T-cell (primary cell): ENCODE results near the gene GLT1D1. TPM values are rescaled to one million over a fixed set of nuclear protein-coding genes. Genes with fewer than 3 reads are reported as not detected.

Experiments
- ATAC-seq, 4 experiments: fragments of 200-7000 bp in 3 of 4; fragments of 150-1000 bp in 1 of 4; cut with Tn5 transposase; replicated peaks in 1 of 4; 1 replicate in 3 of 4; 2 replicates in 1 of 4; pipeline ENCODE4 v1.10.0; 2021; ENCODE audit warnings: moderate library complexity in 3 of 4, mild to moderate bottlenecking in 2 of 4, moderate number of reproducible peaks in 1 of 4
- CTCF ChIA-PET, 2 donors: fragments of 300-600 bp; sonication (Branson Sonifier 250); formaldehyde crosslinking; loops; one replicate each; lab custom pipeline; 2022; ENCODE audit warnings: antibody characterized with exemption in 2 of 2; lab: Charles Lee
- POLR2A ChIA-PET, 2 donors: fragments of 300-600 bp; sonication (Branson Sonifier 250); formaldehyde crosslinking; loops; one replicate each; lab custom pipeline; 2022; ENCODE audit warnings: antibody characterized with exemption in 2 of 2; lab: Charles Lee
- DNase-seq, 35 experiments: peaks; one replicate each; pipeline versions ENCODE4 v3.0.0 to v3.0.0-alpha.2; 2013 to 2023
- H3K27ac ChIP-seq: one replicate; pipeline ENCODE4 v1.5.1; 2013; ENCODE audit warnings: low read length
- H3K27me3 ChIP-seq, 2 experiments: replicated peaks in 1 of 2; 1 replicate in 1 of 2; 2 replicates in 1 of 2; pipeline versions ENCODE4 v1.6.1 to v1.7.0; 2013; ENCODE audit warnings: low read length in 1 of 2, mixed read lengths in 1 of 2; ENCODE audit not compliant: control insufficient read depth in 2 of 2, insufficient read depth in 2 of 2; ENCODE audit errors: extremely low read depth in 1 of 2
- H3K36me3 ChIP-seq, 2 donors: 1 replicate in 1 of 2; 2 replicates in 1 of 2; pipeline versions ENCODE4 v1.6.1 to v1.7.0; 2013; ENCODE audit warnings: low read length in 1 of 2; ENCODE audit not compliant: control insufficient read depth in 2 of 2, insufficient read depth in 1 of 2; ENCODE audit errors: extremely low read depth in 1 of 2
- H3K4me1 ChIP-seq, 2 experiments: 1 replicate in 1 of 2; 2 replicates in 1 of 2; pipeline versions ENCODE4 v1.6.1 to v1.7.0; 2013; ENCODE audit warnings: low read length in 2 of 2, mixed read lengths in 1 of 2; ENCODE audit not compliant: insufficient read depth in 2 of 2, control insufficient read depth in 1 of 2; ENCODE audit errors: extremely low read depth in 1 of 2
- H3K4me3 ChIP-seq, 2 donors: 1 replicate in 1 of 2; 2 replicates in 1 of 2; pipeline versions ENCODE4 v1.5.1 to v1.7.0; 2013; ENCODE audit warnings: mild to moderate bottlenecking in 2 of 2, low read length in 1 of 2, moderate library complexity in 1 of 2; ENCODE audit not compliant: control insufficient read depth in 1 of 2; ENCODE audit errors: extremely low read depth in 1 of 2
- H3K9me3 ChIP-seq: 2 replicates; pipeline ENCODE4 v1.7.0; 2013
- H3K27ac Mint-ChIP-seq, 2 donors: one replicate each; pipeline ENCODE4 v1.8.0; 2020 to 2021; ENCODE audit warnings: mild to moderate bottlenecking in 2 of 2, mixed read lengths in 2 of 2
- H3K27me3 Mint-ChIP-seq, 2 donors: one replicate each; pipeline ENCODE4 v1.8.0; 2021 to 2022; ENCODE audit warnings: mixed read lengths in 2 of 2
- H3K36me3 Mint-ChIP-seq: one replicate; pipeline ENCODE4 v1.8.0; 2021; ENCODE audit warnings: mixed read lengths
- H3K4me1 Mint-ChIP-seq, 3 donors: one replicate each; pipeline ENCODE4 v1.8.0; 2020 to 2022; ENCODE audit warnings: mixed read lengths in 3 of 3, mild to moderate bottlenecking in 1 of 3
- H3K4me3 Mint-ChIP-seq, 3 donors: one replicate each; pipeline ENCODE4 v1.8.0; 2020 to 2022; ENCODE audit warnings: mild to moderate bottlenecking in 3 of 3, mixed read lengths in 3 of 3, moderate library complexity in 3 of 3
- H3K9me3 Mint-ChIP-seq, 3 donors: one replicate each; pipeline ENCODE4 v1.8.0; 2020 to 2022; ENCODE audit warnings: mixed read lengths in 3 of 3
- WGBS: methylation state at CpG from one replicate; pipeline ENCODE4 v1.1.5; 2013; ENCODE audit warnings: missing lambda C conversion rate; ENCODE audit not compliant: insufficient coverage; 5-methylcytosine and 5-hydroxymethylcytosine counted together
- total RNA-seq, 35 experiments: library from RNA in 6 of 35; stranded (reverse) in 6 of 35; fragments of 120-200 nt in 1 of 35; gene quantifications; one replicate each; pipeline versions ENCODE4 v1.2.1 to v1.2.4 and lab custom pipeline; 2013 to 2026

Gene GLT1D1
- total RNA-seq, 5 donors from 2014 or later (not counting 1 experiment from before 2014, with no cell fraction given): 0.14 to 0.26 TPM; not detected in 3

DNA sequence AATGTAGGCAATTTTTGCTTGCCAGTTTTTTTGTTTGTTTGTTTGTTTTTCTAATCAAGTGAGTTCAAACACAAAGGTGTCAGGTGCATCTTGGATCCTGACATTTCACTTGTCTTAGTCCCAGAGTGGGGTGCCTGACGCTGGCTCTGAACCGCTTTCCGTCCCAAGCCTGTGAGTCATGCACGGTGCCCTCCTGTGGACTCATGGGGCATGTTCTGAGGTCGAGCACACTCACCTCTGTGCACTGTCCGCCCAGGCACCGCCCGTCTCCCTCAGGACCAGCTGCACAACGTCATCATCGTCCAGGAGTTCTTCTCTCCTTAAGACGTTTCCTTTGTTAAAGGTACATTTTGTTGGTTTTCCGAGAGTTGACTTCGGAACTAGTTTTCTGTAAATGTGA lies 98.2 kb downstream of the GLT1D1 start:
- no peaks in the 10 kb centered on the region for H3K27me3 ChIP-seq
- no peak overlapping the region for H3K4me3 Mint-ChIP-seq
- H3K4me1 Mint-ChIP-seq: peaks cover 0 to 9% (median 7%) of the 10 kb centered on the region in 3 donors
- 88% methylated on average over 12 of the region's 13 CpGs for WGBS
- H3K4me3 ChIP-seq: no peak overlapping the region
- H3K9me3 Mint-ChIP-seq: peaks cover 0 to 5% (median 4%) of the 10 kb centered on the region in 3 donors
- H3K4me1 ChIP-seq: no peaks in the 10 kb centered on the region
- H3K27me3 Mint-ChIP-seq: no peaks in the 10 kb centered on the region
- DNase-seq (no peak), ATAC-seq (no peak)
- ChIA-PET CTCF (no interaction called here), POLR2A (no interaction called here)
- no peak overlapping the region for H3K27ac Mint-ChIP-seq
- H3K27ac ChIP-seq: no peak overlapping the region
- no peaks in the 10 kb centered on the region for H3K36me3 Mint-ChIP-seq
- H3K36me3 ChIP-seq: no peaks in the 10 kb centered on the region
- no peaks in the 10 kb centered on the region for H3K9me3 ChIP-seq

DNA sequence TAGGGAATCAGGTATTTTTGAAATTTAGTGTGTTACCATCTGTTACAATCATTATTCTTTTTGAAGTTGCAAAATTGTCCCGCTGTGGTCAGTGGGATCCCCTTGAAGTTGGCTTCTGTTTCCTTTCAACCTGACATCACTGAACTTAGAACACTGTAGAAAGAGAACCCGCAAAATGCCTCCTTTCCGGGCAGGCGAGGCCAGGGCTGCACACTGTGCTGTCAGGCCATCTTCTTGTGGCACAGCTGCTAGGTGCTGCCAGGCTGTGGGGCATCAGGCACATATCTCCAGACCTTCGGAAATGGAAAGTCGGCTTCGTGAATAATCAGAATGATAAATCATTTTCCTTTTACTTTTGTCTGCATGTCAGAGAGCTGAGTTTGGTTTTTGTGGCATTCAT lies 103.5 kb downstream of the GLT1D1 start:
- Histone ChIP-seq H3K4me3 (no peak overlapping the region), H3K27ac (no peak overlapping the region), H3K27me3 (peaks cover 0 to 11% of the 10 kb centered on the region in 2 experiments), H3K36me3 (no peaks in the 10 kb centered on the region), H3K9me3 (no peaks in the 10 kb centered on the region), H3K4me1 (no peaks in the 10 kb centered on the region)
- no peak for ATAC-seq
- H3K27ac Mint-ChIP-seq: no peak overlapping the region
- H3K4me1 Mint-ChIP-seq: no peaks in the 10 kb centered on the region
- no peak overlapping the region for H3K4me3 Mint-ChIP-seq
- peaks cover 5 to 10% of the 10 kb centered on the region in 2 donors for H3K27me3 Mint-ChIP-seq
- no peaks in the 10 kb centered on the region for H3K36me3 Mint-ChIP-seq
- DNase-seq: no peak
- WGBS: 40% methylated on average over 4 of the region's 7 CpGs
- POLR2A ChIA-PET: interaction anchor here in 1 of 2 donors (0.7 kb wide), 1 partner anchor 10 kb away, joined by 3 read pairs; no protein-coding TSS in a partner anchor
- peaks cover 0 to 9% (median 0%) of the 10 kb centered on the region in 3 donors for H3K9me3 Mint-ChIP-seq
- CTCF ChIA-PET: no interaction called here

DNA sequence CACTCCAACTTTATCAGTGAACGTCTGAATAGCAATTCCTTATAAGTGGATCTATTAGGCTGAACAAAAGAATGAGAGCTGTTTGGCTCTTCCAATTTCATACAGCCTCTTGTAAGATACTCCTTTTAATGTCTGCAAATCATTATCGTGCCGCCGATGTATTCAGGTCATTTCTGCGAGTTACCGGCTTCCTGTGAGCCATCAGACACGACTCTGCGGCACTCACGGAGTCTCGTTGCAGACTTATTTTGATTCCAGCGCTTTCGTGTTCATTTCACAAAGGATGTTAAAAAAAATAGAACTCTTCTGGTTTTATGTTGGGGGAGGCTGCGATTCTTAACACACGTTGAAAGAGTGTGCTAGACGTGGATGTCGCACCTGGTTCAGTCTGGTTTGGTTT lies 106.6 kb downstream of the GLT1D1 start:
- 64% methylated on average over 13 of the region's 16 CpGs for WGBS
- ATAC-seq (no peak), DNase-seq (no peak)
- Histone ChIP-seq H3K36me3 (no peaks in the 10 kb centered on the region), H3K9me3 (no peaks in the 10 kb centered on the region), H3K4me3 (no peak overlapping the region), H3K27ac (no peak overlapping the region), H3K27me3 (peaks cover 0 to 18% of the 10 kb centered on the region in 2 experiments), H3K4me1 (no peaks in the 10 kb centered on the region)
- Mint-ChIP-seq H3K9me3 (peaks cover 0 to 12% (median 0%) of the 10 kb centered on the region in 3 donors), H3K4me3 (peak overlapping the region in 1 of 3 donors; percentile 26), H3K4me1 (no peaks in the 10 kb centered on the region), H3K27me3 (peaks cover 5 to 10% of the 10 kb centered on the region in 2 donors), H3K36me3 (no peaks in the 10 kb centered on the region), H3K27ac (no peak overlapping the region)
- ChIA-PET POLR2A (no interaction called here), CTCF (no interaction called here)

DNA sequence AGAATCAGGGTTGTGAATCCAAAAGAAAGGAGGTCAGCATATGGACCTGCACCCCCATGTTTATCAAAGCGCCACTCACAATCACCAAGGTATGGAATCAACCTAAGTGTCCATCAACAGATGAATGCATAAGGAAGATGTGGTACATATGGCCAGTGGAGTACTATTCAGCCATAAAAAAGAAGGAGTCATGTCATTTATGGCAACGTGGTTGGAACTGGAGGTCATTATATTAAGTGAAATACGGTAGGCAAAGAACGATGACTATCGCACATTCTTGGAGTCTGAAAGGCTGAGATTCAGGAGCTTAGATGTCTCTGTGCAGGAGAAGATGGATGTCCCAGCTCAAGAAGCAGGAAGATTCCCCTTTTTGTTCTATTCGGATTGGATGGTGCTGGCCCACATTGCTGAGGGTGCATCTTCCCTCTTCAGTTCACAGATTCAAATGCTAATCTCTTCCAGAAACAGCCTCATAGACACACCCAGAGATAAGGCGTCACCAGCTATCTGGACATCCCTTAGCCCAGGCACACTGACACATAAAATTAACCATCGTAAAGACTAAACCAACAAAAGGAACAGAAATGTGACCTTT lies 108.1 kb downstream of the GLT1D1 start:
- Histone ChIP-seq H3K9me3 (no peaks in the 10 kb centered on the region), H3K4me1 (no peaks in the 10 kb centered on the region), H3K4me3 (no peak overlapping the region), H3K27ac (no peak overlapping the region), H3K36me3 (no peaks in the 10 kb centered on the region), H3K27me3 (peaks cover 0 to 18% of the 10 kb centered on the region in 2 experiments)
- H3K4me1 Mint-ChIP-seq: no peaks in the 10 kb centered on the region
- ATAC-seq (no peak), DNase-seq (no peak)
- peaks cover 5 to 12% of the 10 kb centered on the region in 2 donors for H3K27me3 Mint-ChIP-seq
- H3K36me3 Mint-ChIP-seq: no peaks in the 10 kb centered on the region
- H3K27ac Mint-ChIP-seq: no peak overlapping the region
- WGBS: 97% methylated on average over 7 of the region's 8 CpGs
- POLR2A ChIA-PET: interaction anchor here in 1 of 2 donors (0.6 kb wide), 1 partner anchor 1954 kb away, joined by 19 read pairs; no protein-coding TSS in a partner anchor
- peaks cover 0 to 13% (median 0%) of the 10 kb centered on the region in 3 donors for H3K9me3 Mint-ChIP-seq
- CTCF ChIA-PET: no interaction called here
- no peak overlapping the region for H3K4me3 Mint-ChIP-seq

DNA sequence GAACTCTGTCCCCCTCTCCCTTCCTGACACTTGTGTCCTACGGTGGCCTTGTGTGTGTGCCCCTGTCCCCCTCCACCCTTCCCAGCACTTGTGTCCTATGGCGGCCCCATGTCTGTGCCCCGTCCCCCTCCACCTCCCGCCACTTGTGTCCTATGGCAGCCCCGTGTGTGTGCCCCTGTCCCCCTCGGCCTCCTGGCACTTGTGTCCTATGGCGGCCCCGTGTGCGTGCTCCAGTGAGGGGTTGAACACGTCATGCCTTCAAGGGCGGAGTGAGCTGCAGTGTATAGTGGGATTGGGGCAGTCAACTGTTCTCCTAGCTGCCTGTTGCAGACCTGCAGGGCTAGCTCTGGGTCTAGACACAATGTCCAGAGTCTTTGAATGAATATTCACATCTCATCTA lies 108.7 kb downstream of the GLT1D1 start:
- no peak overlapping the region for H3K27ac Mint-ChIP-seq
- Histone ChIP-seq H3K4me3 (no peak overlapping the region), H3K36me3 (no peaks in the 10 kb centered on the region), H3K4me1 (no peaks in the 10 kb centered on the region), H3K9me3 (no peaks in the 10 kb centered on the region), H3K27me3 (peaks cover 0 to 16% of the 10 kb centered on the region in 2 experiments), H3K27ac (no peak overlapping the region)
- H3K4me3 Mint-ChIP-seq: no peak overlapping the region
- DNase-seq: no peak
- no peaks in the 10 kb centered on the region for H3K4me1 Mint-ChIP-seq
- peaks cover 5 to 12% of the 10 kb centered on the region in 2 donors for H3K27me3 Mint-ChIP-seq
- peaks cover 0 to 13% (median 0%) of the 10 kb centered on the region in 3 donors for H3K9me3 Mint-ChIP-seq
- 72% methylated on average over 11 of the region's 11 CpGs for WGBS
- ChIA-PET POLR2A (no interaction called here), CTCF (no interaction called here)
- H3K36me3 Mint-ChIP-seq: no peaks in the 10 kb centered on the region
- no peak for ATAC-seq

DNA sequence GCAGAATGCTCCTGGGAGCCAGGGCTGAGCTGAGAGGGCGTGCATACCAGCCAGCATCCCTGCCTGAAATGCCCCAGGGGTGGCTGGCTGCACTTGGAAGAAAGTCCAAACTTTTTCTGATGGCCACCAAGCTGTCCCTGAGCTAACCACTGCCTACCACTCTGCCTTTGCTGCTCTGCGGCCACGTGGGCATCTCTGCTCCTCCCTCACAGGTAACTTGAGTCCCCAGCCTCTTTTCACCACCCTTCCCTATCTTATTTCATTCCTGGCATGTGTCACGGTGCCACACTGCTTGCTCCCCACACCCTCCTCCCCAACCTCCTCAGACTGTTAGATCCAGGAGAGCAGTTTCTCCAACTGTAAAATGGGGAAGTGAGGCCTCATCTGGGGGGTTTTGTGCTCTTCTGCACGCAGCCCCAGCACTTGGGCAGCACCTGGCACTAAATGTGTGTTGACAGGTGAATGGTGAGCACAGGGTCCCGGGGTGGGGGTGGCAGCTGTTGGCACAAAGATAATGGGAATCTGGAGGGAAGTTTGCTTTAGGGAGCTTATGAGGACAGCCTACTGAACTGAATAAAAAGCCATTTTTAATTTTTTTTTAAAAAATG lies 113.0 kb downstream of the GLT1D1 start:
- peaks cover 0 to 11% (median 0%) of the 10 kb centered on the region in 3 donors for H3K9me3 Mint-ChIP-seq
- Histone ChIP-seq H3K27me3 (peaks cover 2 to 23% of the 10 kb centered on the region in 2 experiments), H3K4me1 (no peaks in the 10 kb centered on the region), H3K4me3 (no peak overlapping the region), H3K36me3 (no peaks in the 10 kb centered on the region), H3K27ac (no peak overlapping the region), H3K9me3 (no peaks in the 10 kb centered on the region)
- 31% methylated on average over 5 of the region's 6 CpGs for WGBS
- H3K36me3 Mint-ChIP-seq: no peaks in the 10 kb centered on the region
- POLR2A ChIA-PET: no interaction called here
- DNase-seq (no peak), ATAC-seq (no peak)
- H3K27me3 Mint-ChIP-seq: peaks cover 0 to 12% of the 10 kb centered on the region in 2 donors
- H3K4me3 Mint-ChIP-seq: no peak overlapping the region
- CTCF ChIA-PET: interaction anchor here in 1 of 2 donors (0.5 kb wide), 1 partner anchor 24 kb away, joined by 4 read pairs; no protein-coding TSS in a partner anchor
- no peak overlapping the region for H3K27ac Mint-ChIP-seq
- H3K4me1 Mint-ChIP-seq: peaks cover 0 to 4% (median 3%) of the 10 kb centered on the region in 3 donors
